SK-N-SH treated with all-trans-retinoic acid at 6 μM for 48 hours (cell line): ENCODE measurements around the gene ASB2.

Source experiments
- ATAC-seq: fragments of 200-7000 bp; cut with Tn5 transposase; 3 replicates; pipeline ENCODE4 v1.9.1; 2020; ENCODE audit warnings: mild to moderate bottlenecking, moderate library complexity
- BACH2 ChIP-seq: fragments of 250-450 bp; sonication (Bioruptor Pico); IDR thresholded peaks from 2 replicates; pipeline ENCODE4 v1.9.0; 2021; ENCODE audit warnings: mild to moderate bottlenecking, borderline replicate concordance
- CSDC2 ChIP-seq: fragments of 250-450 bp; sonication (Bioruptor Pico); IDR thresholded peaks from 2 replicates; pipeline ENCODE4 v1.5.0; 2020; ENCODE audit warnings: mild to moderate bottlenecking, moderate library complexity
- OSR1 ChIP-seq: fragments of 250-450 bp; sonication (Bioruptor Pico); IDR thresholded peaks from 2 replicates; pipeline ENCODE4 v1.8.0; 2022; ENCODE audit warnings: moderate library complexity, mild to moderate bottlenecking, inconsistent platforms
- RARB ChIP-seq: fragments of 250-450 bp; sonication (Bioruptor Pico); IDR thresholded peaks from 2 replicates; pipeline ENCODE4 v1.8.0; 2021; ENCODE audit warnings: mild to moderate bottlenecking, moderate library complexity
- TF ChIP-seq, protein P1 (sequence below): fragments of 250-450 bp; sonication (Bioruptor Pico); IDR thresholded peaks from 2 replicates; pipeline ENCODE4 v1.5.0; 2020; ENCODE audit warnings: mild to moderate bottlenecking, moderate library complexity

ASB2 gene

DNA sequence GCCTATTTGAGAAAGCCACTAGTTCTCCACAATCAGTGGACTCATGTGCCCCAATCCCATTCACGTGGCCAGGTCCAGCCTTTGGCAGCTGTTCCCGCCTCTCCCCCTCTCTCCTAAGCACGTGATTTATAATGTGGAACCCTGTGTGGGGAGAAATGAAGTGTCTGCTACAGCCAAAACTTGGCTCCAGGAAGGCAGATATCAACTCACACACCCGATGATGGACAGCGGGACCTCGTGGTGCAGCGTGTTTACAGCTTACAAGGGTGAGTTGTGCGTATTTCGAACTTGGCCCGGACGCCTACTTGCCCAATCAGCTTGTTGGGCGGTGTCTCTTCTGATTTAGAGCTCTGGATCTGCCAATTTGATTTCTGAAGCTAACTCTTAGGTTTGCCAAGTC lies 87.4 kb downstream of the ASB2 start:
- TF ChIP-seq CSDC2 (no peak), OSR1 (CRISPR knock-in tag) (no peak), RARB (CRISPR knock-in tag) (no peak)
- ATAC-seq: no peak

DNA sequence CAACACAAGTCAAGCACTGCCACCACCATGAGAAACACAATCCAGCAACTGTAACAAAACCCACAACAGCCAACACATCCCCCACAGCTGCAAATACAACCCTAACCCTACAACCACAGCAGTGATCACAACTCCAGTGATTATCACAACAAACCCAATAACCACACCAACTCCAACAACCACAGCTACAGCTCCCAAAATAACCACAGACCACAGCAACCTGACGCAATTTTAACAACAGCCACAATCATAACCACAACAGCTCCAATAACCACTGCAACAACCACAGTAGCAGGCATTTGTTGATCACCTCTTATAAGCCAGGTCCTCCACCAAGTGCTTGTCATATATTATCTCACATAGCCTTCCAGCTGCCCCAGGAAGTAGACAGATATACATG lies 91.4 kb downstream of the ASB2 start:
- TF ChIP-seq, protein P1, sequence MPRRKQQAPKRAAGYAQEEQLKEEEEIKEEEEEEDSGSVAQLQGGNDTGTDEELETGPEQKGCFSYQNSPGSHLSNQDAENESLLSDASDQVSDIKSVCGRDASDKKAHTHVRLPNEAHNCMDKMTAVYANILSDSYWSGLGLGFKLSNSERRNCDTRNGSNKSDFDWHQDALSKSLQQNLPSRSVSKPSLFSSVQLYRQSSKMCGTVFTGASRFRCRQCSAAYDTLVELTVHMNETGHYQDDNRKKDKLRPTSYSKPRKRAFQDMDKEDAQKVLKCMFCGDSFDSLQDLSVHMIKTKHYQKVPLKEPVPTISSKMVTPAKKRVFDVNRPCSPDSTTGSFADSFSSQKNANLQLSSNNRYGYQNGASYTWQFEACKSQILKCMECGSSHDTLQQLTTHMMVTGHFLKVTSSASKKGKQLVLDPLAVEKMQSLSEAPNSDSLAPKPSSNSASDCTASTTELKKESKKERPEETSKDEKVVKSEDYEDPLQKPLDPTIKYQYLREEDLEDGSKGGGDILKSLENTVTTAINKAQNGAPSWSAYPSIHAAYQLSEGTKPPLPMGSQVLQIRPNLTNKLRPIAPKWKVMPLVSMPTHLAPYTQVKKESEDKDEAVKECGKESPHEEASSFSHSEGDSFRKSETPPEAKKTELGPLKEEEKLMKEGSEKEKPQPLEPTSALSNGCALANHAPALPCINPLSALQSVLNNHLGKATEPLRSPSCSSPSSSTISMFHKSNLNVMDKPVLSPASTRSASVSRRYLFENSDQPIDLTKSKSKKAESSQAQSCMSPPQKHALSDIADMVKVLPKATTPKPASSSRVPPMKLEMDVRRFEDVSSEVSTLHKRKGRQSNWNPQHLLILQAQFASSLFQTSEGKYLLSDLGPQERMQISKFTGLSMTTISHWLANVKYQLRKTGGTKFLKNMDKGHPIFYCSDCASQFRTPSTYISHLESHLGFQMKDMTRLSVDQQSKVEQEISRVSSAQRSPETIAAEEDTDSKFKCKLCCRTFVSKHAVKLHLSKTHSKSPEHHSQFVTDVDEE: no peak
- TF ChIP-seq OSR1 (CRISPR knock-in tag): no peak
- no peak for TF ChIP-seq BACH2 (CRISPR knock-in tag)
- no peak for ATAC-seq
